ENCODE data around the gene MLN.

MLN gene

DNA sequence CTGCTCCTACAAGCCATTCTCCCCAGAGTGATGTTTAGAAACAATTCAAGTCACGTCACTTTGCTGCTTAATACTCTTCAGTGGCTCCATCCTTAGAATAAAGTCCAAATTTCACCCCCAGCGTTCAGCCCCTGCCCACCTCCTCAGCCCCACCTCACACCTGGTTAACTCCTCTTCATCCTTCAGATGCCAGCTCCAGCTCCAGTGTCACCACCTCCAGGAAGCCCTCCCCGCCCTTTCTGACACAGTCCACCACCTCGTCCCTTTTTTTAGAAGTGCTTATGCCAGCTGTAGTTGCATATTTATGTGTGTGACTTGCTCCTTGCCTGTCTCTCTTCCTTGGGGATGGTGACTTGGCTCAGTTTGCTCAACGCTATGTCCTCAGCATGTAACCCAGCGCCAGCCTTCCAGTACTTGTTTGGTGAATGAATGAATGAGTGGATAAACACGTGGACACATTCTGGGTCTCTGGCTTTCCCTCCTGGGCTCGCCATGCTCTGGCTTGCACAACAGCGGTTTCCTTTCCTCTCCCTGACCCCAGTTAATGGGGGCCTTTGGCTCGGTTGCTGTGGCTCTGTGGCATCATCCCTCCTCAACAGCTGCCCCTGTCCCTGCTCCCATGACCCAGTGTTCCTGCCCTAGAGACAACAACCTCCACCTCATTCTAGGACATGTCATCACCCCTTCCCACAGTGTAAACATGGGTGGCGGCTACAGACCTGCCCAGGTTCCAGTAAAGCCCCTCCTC lies 53.4 kb downstream of the MLN start:
- DNase-seq: no peak

- DNase-seq: no peak
Observed at GRCh38 chr6:33749401-33749800, 54.4 kb downstream of the MLN start.

GRCh38 chr6:33748841-33749240 lies 55.0 kb downstream of the MLN start:
- DNase-seq: no peak

GRCh38 chr6:33747823-33748222 lies 56.0 kb downstream of the MLN start:
- no peak for DNase-seq

DNA sequence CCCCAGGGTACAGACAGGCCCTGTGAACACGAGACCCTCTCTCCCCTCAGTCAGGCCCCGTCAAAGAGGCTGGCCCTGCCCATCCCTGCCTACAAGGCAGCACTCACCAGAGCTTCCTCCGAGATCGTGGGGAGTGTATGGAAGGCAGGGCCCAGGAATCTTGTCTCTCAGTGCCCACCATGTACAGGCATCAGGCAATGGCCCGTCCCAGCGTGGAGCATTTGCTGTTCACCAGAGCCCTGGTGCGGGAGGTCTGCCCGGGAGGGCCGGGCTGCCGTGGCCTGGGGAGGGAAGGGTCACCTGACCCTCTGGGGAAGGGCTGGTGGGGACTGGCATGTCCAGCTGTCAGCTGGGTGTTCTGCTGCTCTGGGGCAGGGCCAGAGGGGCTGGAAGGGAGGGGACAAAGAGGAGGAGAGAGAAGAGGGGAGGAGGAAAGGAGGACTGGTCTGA lies 57.1 kb downstream of the MLN start, which contains the start of gene IP6K3:
Gene IP6K3 (minus strand): TSS at position 255 of the 450 bp plus-strand sequence. CDS start 11,429 bp downstream, outside the sequence.
- DNase-seq: peak; percentile 85 to 87

GRCh38 chr6:33746036-33746600 lies 57.7 kb downstream of the MLN start:
- peak in 1 of 2 donors; percentile 62 for DNase-seq

- no peak for DNase-seq
Observed at GRCh38 chr6:33745548-33745947, 58.3 kb downstream of the MLN start.

- DNase-seq: no peak
Observed at GRCh38 chr6:33744895-33745546, 58.8 kb downstream of the MLN start.

Measured in hippocampal formation (tissue), 2 donors.